Activated naive CD8-positive, alpha-beta T cell treated with anti-CD3 and anti-CD28 coated beads, Interleukin-2, amount 50 U/mL, for 24 hours (primary cell): Measurements from ENCODE around the gene OBSCN.
"Not testable (repeated sequence)": the region's sequence is repeated elsewhere in the genome, so short reads cannot be mapped to it uniquely, and the experiment has no call there.

ENCODE experiments used
- ATAC-seq: fragments of 150-1000 bp; cut with Tn5 transposase; one replicate; pipeline ENCODE4 v1.10.0; 2021
- DNase-seq: peaks from one replicate; pipeline ENCODE4 v3.0.0; 2021
- H3K27ac Mint-ChIP-seq: one replicate; pipeline ENCODE4 v1.8.0; 2021; ENCODE audit warnings: mild to moderate bottlenecking, mixed read lengths
- H3K27me3 Mint-ChIP-seq: one replicate; pipeline ENCODE4 v1.8.0; 2021; ENCODE audit warnings: mixed read lengths
- H3K36me3 Mint-ChIP-seq: one replicate; pipeline ENCODE4 v1.8.0; 2021; ENCODE audit warnings: low read depth, mixed read lengths
- H3K4me1 Mint-ChIP-seq: one replicate; pipeline ENCODE4 v1.8.0; 2021; ENCODE audit warnings: mixed read lengths
- H3K4me3 Mint-ChIP-seq: one replicate; pipeline ENCODE4 v1.8.0; 2021; ENCODE audit warnings: mild to moderate bottlenecking, moderate library complexity, mixed read lengths
- H3K9me3 Mint-ChIP-seq: one replicate; pipeline ENCODE4 v1.8.0; 2021; ENCODE audit warnings: mixed read lengths

OBSCN gene

DNA sequence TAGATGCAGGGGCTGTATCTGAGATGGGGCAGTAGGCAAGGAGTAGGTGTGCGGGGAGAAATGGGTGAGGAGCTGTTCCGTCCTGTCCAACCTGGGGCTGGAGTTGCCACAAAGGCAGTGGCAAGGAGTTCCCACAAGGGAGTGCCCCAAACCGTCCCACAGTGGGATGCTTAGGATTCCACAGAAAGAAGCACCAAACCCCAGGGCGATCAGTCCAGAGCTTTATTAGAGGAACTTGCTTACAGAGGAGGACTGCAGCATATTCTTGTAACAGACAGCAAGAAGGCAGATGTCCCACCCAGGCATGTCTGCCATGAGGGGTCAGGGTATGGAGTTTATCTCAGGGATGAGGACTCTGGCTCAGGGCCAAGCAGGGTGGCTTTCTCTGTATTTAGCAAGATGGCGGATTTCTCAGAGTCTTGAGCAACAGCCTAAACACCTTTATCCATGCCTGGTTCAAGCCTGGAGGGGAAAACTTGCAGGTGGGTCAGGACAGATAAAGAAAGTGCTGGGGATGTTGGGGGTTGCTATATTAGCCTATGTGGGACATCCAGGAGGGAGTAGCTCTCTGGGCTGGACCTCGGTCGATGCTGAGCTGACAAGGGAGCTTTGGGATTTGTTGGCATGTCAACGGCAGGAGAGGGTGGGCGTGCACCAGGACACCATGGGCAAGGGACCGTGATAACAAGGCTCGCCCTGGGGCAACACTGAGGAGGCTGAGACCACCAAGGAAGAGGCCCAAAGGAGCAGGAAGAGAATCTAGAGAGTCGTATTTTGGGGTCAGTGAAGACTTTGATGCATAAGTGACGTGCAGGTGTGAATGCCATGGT is 32.8 kb downstream of the OBSCN start:
- DNase-seq = no peak
- Mint-ChIP-seq H3K9me3 (peaks cover 52% of the 10 kb centered on the region), H3K4me3 (no peak overlapping the region), H3K27me3 (no peaks in the 10 kb centered on the region), H3K36me3 (peaks cover 78% of the 10 kb centered on the region), H3K27ac (no peak overlapping the region), H3K4me1 (peaks cover 6% of the 10 kb centered on the region)
- no peak for ATAC-seq

GRCh38 chr1:228241259-228241658 is 33.4 kb downstream of the OBSCN start:
- Mint-ChIP-seq H3K27ac (no peak overlapping the region), H3K9me3 (peaks cover 54% of the 10 kb centered on the region), H3K4me3 (no peak overlapping the region), H3K4me1 (peaks cover 6% of the 10 kb centered on the region), H3K36me3 (peaks cover 81% of the 10 kb centered on the region), H3K27me3 (no peaks in the 10 kb centered on the region)
- DNase-seq (no peak), ATAC-seq (no peak)

DNA sequence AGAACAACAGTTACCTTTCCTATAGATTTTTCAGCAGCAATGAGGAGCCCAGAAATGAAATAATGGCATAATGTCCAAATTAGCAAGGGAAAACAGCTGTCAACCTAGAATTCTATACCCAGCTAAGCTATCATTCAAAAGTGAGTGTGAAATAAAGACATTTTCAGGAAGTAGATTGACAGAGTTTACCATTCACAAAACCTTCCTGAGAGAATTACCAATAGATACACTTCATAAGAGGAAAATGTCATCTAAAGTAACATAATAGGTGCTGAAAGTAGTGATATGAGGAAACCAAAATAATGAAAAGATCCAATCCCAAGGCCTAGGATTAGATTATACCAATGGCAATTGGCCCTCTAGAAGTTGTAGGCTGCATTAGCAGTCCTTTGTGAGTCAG is 34.6 kb downstream of the OBSCN start:
- peaks cover 2% of the 10 kb centered on the region for H3K4me1 Mint-ChIP-seq
- DNase-seq = no peak
- H3K4me3 Mint-ChIP-seq = no peak overlapping the region
- peaks cover 84% of the 10 kb centered on the region for H3K36me3 Mint-ChIP-seq
- peaks cover 61% of the 10 kb centered on the region for H3K9me3 Mint-ChIP-seq
- no peak overlapping the region for H3K27ac Mint-ChIP-seq
- no peaks in the 10 kb centered on the region for H3K27me3 Mint-ChIP-seq
- ATAC-seq = no peak

DNA sequence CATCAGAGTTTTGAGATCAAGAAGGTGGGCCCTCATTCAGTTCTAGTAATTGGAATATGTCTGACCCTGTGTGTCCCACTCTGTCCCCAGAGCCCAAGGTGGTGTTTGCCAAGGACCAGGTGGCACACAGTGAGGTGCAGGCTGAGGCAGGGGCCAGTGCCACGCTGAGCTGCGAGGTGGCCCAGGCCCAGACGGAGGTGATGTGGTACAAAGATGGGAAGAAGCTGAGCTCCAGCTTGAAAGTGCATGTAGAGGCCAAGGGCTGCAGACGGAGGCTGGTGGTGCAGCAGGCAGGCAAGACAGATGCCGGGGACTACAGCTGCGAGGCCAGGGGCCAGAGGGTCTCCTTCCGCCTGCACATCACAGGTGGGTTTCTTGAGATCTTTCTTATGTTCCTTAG is 35.2 kb downstream of the OBSCN start:
- H3K9me3 Mint-ChIP-seq = peaks cover 61% of the 10 kb centered on the region
- H3K27me3 Mint-ChIP-seq = no peaks in the 10 kb centered on the region
- DNase-seq (no peak), ATAC-seq (no peak)
- no peak overlapping the region for H3K27ac Mint-ChIP-seq
- H3K36me3 Mint-ChIP-seq = peaks cover 87% of the 10 kb centered on the region
- H3K4me1 Mint-ChIP-seq = peaks cover 2% of the 10 kb centered on the region
- no peak overlapping the region for H3K4me3 Mint-ChIP-seq

DNA sequence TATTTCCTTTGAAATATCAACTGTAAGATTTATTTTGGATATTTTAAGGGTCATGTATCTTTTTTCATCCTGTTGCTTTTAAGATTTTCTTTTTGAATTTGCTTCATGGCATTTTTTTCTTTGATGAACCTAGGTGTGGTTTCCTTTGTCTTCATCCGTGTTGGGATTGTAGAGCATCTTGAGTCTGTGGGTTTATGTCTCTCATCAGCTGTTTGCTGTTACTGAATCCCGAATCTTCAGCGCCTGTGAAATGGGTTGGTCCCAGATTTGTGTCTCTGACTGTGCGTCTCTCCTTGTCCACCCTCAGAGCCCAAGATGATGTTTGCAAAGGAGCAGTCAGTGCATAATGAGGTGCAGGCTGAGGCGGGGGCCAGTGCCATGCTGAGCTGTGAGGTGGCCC is 36.1 kb downstream of the OBSCN start:
- peaks cover 83% of the 10 kb centered on the region for H3K36me3 Mint-ChIP-seq
- H3K27ac Mint-ChIP-seq, H3K27me3 Mint-ChIP-seq, H3K4me1 Mint-ChIP-seq, ATAC-seq, H3K4me3 Mint-ChIP-seq, DNase-seq: not testable (repeated sequence)
- H3K9me3 Mint-ChIP-seq = peaks cover 61% of the 10 kb centered on the region

GRCh38 chr1:228245111-228245510 is 37.3 kb downstream of the OBSCN start:
- Mint-ChIP-seq H3K27me3 (no peaks in the 10 kb centered on the region), H3K4me3 (no peak overlapping the region), H3K4me1 (peaks cover 2% of the 10 kb centered on the region), H3K27ac (no peak overlapping the region), H3K36me3 (peaks cover 74% of the 10 kb centered on the region), H3K9me3 (peaks cover 61% of the 10 kb centered on the region)
- DNase-seq (no peak), ATAC-seq (no peak)

- H3K27ac Mint-ChIP-seq = no peak overlapping the region
- peaks cover 2% of the 10 kb centered on the region for H3K4me1 Mint-ChIP-seq
- no peak for ATAC-seq
- H3K27me3 Mint-ChIP-seq = no peaks in the 10 kb centered on the region
- no peak overlapping the region for H3K4me3 Mint-ChIP-seq
- DNase-seq = no peak
- H3K9me3 Mint-ChIP-seq = peaks cover 54% of the 10 kb centered on the region
- peaks cover 70% of the 10 kb centered on the region for H3K36me3 Mint-ChIP-seq
Observed at GRCh38 chr1:228246216-228246900, 38.5 kb downstream of the OBSCN start.

DNA sequence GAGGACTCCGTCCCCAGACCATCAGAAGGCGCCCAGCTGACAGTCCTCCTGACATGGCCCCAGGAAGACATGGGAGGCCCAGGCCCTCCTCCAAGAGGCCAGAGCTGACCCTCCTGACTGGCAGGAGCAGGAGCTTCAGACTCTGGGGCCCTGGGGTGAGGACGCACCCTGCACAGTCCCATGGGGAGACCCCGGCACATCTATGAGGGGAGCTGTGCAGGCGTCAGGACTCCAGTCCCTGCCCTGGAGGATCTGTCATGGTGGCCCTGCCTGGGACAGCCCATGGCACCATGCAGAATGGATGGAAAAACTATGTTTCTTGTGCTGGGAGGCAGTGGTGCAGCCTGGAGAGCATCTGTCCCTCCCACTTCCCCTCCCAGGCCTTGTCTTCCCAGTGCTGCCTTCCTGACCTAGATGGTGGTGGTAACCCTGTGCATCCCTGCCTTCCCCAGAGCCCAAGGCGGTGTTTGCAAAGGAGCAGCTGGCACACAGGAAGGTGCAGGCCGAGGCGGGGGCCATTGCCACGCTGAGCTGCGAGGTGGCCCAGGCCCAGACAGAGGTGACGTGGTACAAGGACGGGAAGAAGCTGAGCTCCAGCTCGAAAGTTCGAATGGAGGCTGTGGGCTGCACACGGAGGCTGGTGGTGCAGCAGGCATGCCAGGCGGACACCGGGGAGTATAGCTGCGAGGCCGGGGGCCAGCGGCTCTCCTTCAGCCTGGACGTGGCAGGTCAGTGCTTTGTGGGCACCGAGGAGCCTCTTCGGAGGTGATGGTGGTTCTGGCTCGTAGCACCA is 41.9 kb downstream of the OBSCN start:
- H3K9me3 Mint-ChIP-seq = peaks cover 25% of the 10 kb centered on the region
- H3K4me1 Mint-ChIP-seq = peaks cover 2% of the 10 kb centered on the region
- peaks cover 46% of the 10 kb centered on the region for H3K36me3 Mint-ChIP-seq
- H3K4me3 Mint-ChIP-seq = no peak overlapping the region
- no peaks in the 10 kb centered on the region for H3K27me3 Mint-ChIP-seq
- DNase-seq = no peak
- H3K27ac Mint-ChIP-seq = no peak overlapping the region
- no peak for ATAC-seq

GRCh38 chr1:228252476-228252875 is 44.6 kb downstream of the OBSCN start:
- not testable (repeated sequence) for DNase-seq, H3K27me3 Mint-ChIP-seq, H3K4me1 Mint-ChIP-seq, H3K4me3 Mint-ChIP-seq, H3K27ac Mint-ChIP-seq, ATAC-seq, H3K9me3 Mint-ChIP-seq
- H3K36me3 Mint-ChIP-seq = peaks cover 20% of the 10 kb centered on the region

GRCh38 chr1:228256626-228257375 is 49.0 kb downstream of the OBSCN start:
- Mint-ChIP-seq H3K27me3 (no peaks in the 10 kb centered on the region), H3K4me3 (no peak overlapping the region), H3K27ac (no peak overlapping the region), H3K36me3 (peaks cover 25% of the 10 kb centered on the region), H3K4me1 (no peaks in the 10 kb centered on the region), H3K9me3 (peaks cover 9% of the 10 kb centered on the region)
- no peak for DNase-seq
- no peak for ATAC-seq

- Mint-ChIP-seq H3K9me3 (peaks cover 13% of the 10 kb centered on the region), H3K27me3 (no peaks in the 10 kb centered on the region), H3K36me3 (peaks cover 18% of the 10 kb centered on the region), H3K4me1 (no peaks in the 10 kb centered on the region), H3K27ac (no peak overlapping the region), H3K4me3 (no peak overlapping the region)
- DNase-seq (no peak), ATAC-seq (no peak)
Observed at GRCh38 chr1:228258486-228258885, 50.6 kb downstream of the OBSCN start.

- no peak overlapping the region for H3K4me3 Mint-ChIP-seq
- H3K27ac Mint-ChIP-seq = no peak overlapping the region
- no peaks in the 10 kb centered on the region for H3K4me1 Mint-ChIP-seq
- no peaks in the 10 kb centered on the region for H3K27me3 Mint-ChIP-seq
- no peak for ATAC-seq
- peaks cover 13% of the 10 kb centered on the region for H3K9me3 Mint-ChIP-seq
- no peak for DNase-seq
- H3K36me3 Mint-ChIP-seq = peaks cover 18% of the 10 kb centered on the region
Observed at GRCh38 chr1:228259368-228259894, 51.6 kb downstream of the OBSCN start.

DNA sequence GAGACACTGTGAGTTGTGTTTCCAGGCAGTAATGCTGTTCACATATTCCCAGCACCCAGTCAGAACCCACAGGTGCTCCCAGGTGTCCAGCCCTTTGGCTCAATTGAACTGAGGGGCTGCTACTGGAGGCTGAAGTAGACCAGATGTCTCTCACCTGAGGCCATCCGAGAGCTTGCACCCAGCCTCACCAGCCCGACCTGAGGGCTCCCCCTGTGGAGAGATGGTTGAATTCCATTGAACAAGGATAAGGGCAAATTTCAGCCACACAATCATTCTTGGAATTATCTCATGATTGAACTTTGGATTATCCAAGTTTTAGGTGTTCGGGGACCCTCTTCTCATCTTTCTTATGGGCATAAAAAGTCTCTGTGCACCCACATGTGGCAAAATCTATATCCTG is 52.1 kb downstream of the OBSCN start:
- ATAC-seq (no peak), DNase-seq (no peak)
- no peak overlapping the region for H3K27ac Mint-ChIP-seq
- no peak overlapping the region for H3K4me3 Mint-ChIP-seq
- H3K36me3 Mint-ChIP-seq = peaks cover 18% of the 10 kb centered on the region
- H3K4me1 Mint-ChIP-seq = no peaks in the 10 kb centered on the region
- no peaks in the 10 kb centered on the region for H3K27me3 Mint-ChIP-seq
- peaks cover 13% of the 10 kb centered on the region for H3K9me3 Mint-ChIP-seq

DNA sequence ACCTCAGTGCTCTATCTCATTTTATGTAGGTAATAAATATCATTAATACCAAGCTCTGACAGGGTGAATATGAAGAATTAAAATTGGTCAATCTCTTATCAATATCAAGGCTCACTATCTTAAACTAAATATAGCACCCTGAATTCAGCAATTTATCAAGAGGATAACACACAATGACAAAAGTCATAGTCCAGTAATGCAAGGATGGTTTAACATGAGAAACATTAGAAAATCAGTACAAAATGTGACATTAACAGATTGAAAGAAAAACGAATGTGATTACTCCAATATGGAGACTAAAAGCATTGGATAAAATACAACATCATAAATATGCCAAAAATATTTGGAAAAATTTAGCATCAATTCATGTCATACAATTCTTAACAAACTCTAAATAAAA is 53.9 kb downstream of the OBSCN start:
- ATAC-seq (no peak), DNase-seq (no peak)
- Mint-ChIP-seq H3K4me1 (no peaks in the 10 kb centered on the region), H3K36me3 (peaks cover 16% of the 10 kb centered on the region), H3K9me3 (peaks cover 13% of the 10 kb centered on the region), H3K4me3 (no peak overlapping the region), H3K27me3 (no peaks in the 10 kb centered on the region), H3K27ac (no peak overlapping the region)
